Mucosa of stomach (tissue), 1 donor: ENCODE measurements around the gene VEZT.
"Not testable (repeated sequence)": the region's sequence is repeated elsewhere in the genome, so short reads cannot be mapped to it uniquely, and the experiment has no call there.

Experiments
- H3K27me3 ChIP-seq: one replicate; pipeline ENCODE4 v1.7.0; 2013; ENCODE audit warnings: mild to moderate bottlenecking, low read length; ENCODE audit not compliant: control insufficient read depth, insufficient read depth
- H3K36me3 ChIP-seq: one replicate; pipeline ENCODE4 v1.7.0; 2013; ENCODE audit warnings: low read length; ENCODE audit not compliant: control insufficient read depth, insufficient read depth
- H3K4me1 ChIP-seq: one replicate; pipeline ENCODE4 v1.7.0; 2013; ENCODE audit warnings: mild to moderate bottlenecking, low read length; ENCODE audit not compliant: control insufficient read depth, insufficient read depth
- H3K4me3 ChIP-seq: one replicate; pipeline ENCODE4 v1.7.0; 2013; ENCODE audit warnings: low read length
- H3K9ac ChIP-seq: one replicate; pipeline ENCODE4 v1.7.0; 2013; ENCODE audit warnings: mild to moderate bottlenecking, low read length, moderate library complexity
- H3K9me3 ChIP-seq: one replicate; pipeline ENCODE4 v1.7.0; 2013; ENCODE audit warnings: mild to moderate bottlenecking, low read length, moderate library complexity; ENCODE audit not compliant: control insufficient read depth
- donor health status: Pancreatic carcinoma.

The VEZT gene

DNA sequence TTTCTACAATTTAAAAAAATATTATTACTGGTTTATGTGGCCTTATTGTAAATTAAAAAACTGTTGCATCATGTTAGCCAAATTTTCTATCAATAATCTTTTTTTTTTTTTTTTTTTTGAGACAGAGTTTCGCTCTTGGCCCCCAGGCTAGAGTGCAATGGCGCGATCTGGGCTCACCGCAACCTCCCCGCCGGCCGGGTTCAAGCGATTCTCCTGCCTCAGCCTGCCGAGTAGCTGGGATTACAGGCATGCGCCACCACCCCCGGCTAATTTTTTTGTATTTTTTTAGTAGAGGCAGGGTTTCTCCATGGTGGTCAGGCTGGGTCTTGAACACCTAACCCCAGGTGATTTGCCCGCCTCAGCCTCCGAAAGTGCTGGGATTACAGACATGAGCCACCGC lies 16.6 kb downstream of the VEZT start:
- not testable (repeated sequence) for H3K27me3 ChIP-seq, H3K9ac ChIP-seq, H3K9me3 ChIP-seq, H3K36me3 ChIP-seq, H3K4me3 ChIP-seq, H3K4me1 ChIP-seq

DNA sequence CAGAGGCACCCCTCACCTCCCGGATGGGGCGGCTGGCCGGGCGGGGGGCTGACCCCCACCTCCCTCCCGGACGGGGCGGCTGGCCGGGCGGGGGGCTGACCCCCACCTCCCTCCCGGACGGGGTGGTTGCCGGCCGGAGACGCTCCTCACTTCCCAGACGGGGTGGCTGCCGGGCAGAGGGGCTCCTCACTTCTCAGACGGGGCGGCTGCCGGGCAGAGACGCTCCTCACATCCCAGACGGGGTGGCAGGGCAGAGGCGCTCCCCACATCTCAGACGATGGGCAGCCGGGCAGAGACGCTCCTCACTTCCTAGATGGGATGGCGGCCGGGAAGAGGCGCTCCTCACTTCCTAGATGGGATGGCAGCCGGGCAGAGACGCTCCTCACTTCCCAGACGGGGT lies 18.0 kb downstream of the VEZT start:
- H3K36me3 ChIP-seq, H3K9me3 ChIP-seq, H3K9ac ChIP-seq, H3K4me3 ChIP-seq, H3K4me1 ChIP-seq, H3K27me3 ChIP-seq: not testable (repeated sequence)

- H3K4me3 ChIP-seq = no peak overlapping the region
- H3K9ac ChIP-seq = no peak overlapping the region
- H3K27me3 ChIP-seq = no peaks in the 10 kb centered on the region
- H3K9me3 ChIP-seq = no peaks in the 10 kb centered on the region
- no peaks in the 10 kb centered on the region for H3K36me3 ChIP-seq
- no peaks in the 10 kb centered on the region for H3K4me1 ChIP-seq
Measured at GRCh38 chr12:95237315-95237714, 19.7 kb downstream of the VEZT start.

GRCh38 chr12:95238150-95238549 lies 20.5 kb downstream of the VEZT start:
- Histone ChIP-seq H3K4me3 (no peak overlapping the region), H3K9me3 (no peaks in the 10 kb centered on the region), H3K36me3 (no peaks in the 10 kb centered on the region), H3K9ac (no peak overlapping the region), H3K27me3 (no peaks in the 10 kb centered on the region), H3K4me1 (no peaks in the 10 kb centered on the region)

GRCh38 chr12:95239216-95239615 lies 21.6 kb downstream of the VEZT start:
- H3K27me3 ChIP-seq = no peaks in the 10 kb centered on the region
- no peaks in the 10 kb centered on the region for H3K4me1 ChIP-seq
- H3K4me3 ChIP-seq = no peak overlapping the region
- H3K9ac ChIP-seq = no peak overlapping the region
- no peaks in the 10 kb centered on the region for H3K9me3 ChIP-seq
- H3K36me3 ChIP-seq = no peaks in the 10 kb centered on the region

- H3K36me3 ChIP-seq, H3K4me1 ChIP-seq, H3K9me3 ChIP-seq, H3K4me3 ChIP-seq, H3K9ac ChIP-seq, H3K27me3 ChIP-seq: not testable (repeated sequence)
Measured at GRCh38 chr12:95239835-95240234, 22.2 kb downstream of the VEZT start.

- H3K36me3 ChIP-seq = no peaks in the 10 kb centered on the region
- no peak overlapping the region for H3K4me3 ChIP-seq
- H3K27me3 ChIP-seq = no peaks in the 10 kb centered on the region
- no peaks in the 10 kb centered on the region for H3K4me1 ChIP-seq
- no peak overlapping the region for H3K9ac ChIP-seq
- no peaks in the 10 kb centered on the region for H3K9me3 ChIP-seq
Measured at GRCh38 chr12:95240556-95240955, 22.9 kb downstream of the VEZT start.

GRCh38 chr12:95241138-95241537 lies 23.5 kb downstream of the VEZT start:
- H3K4me3 ChIP-seq, H3K9ac ChIP-seq, H3K36me3 ChIP-seq, H3K9me3 ChIP-seq, H3K4me1 ChIP-seq, H3K27me3 ChIP-seq: not testable (repeated sequence)

- Histone ChIP-seq H3K4me1 (no peaks in the 10 kb centered on the region), H3K9ac (no peak overlapping the region), H3K27me3 (no peaks in the 10 kb centered on the region), H3K36me3 (no peaks in the 10 kb centered on the region), H3K4me3 (no peak overlapping the region), H3K9me3 (no peaks in the 10 kb centered on the region)
Measured at GRCh38 chr12:95241761-95242506, 24.3 kb downstream of the VEZT start.

- Histone ChIP-seq H3K36me3 (no peaks in the 10 kb centered on the region), H3K9me3 (no peaks in the 10 kb centered on the region), H3K9ac (no peak overlapping the region), H3K4me1 (no peaks in the 10 kb centered on the region), H3K27me3 (no peaks in the 10 kb centered on the region), H3K4me3 (no peak overlapping the region)
Measured at GRCh38 chr12:95243497-95244183, 26.0 kb downstream of the VEZT start.

- Histone ChIP-seq H3K36me3 (no peaks in the 10 kb centered on the region), H3K4me1 (no peaks in the 10 kb centered on the region), H3K4me3 (no peak overlapping the region), H3K9ac (no peak overlapping the region), H3K9me3 (no peaks in the 10 kb centered on the region), H3K27me3 (no peaks in the 10 kb centered on the region)
Measured at GRCh38 chr12:95244350-95244749, 26.7 kb downstream of the VEZT start.

DNA sequence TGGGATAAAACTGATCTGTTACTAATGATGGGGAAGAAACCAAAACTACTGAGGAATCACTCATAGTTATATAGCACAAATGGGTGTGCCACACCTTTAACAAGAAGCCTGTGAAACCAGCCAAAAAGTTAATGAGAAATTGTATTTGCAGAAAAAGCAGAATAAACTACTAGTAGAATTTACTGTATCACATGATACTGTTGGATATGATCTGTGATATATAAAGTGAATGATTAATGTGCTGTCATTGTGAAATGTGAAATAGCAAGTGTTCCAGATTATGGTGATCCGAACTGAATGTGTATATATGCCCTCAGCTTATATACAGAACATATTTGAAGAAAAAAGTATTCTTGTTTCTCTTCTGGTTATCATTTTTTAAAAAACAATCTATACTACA lies 30.5 kb downstream of the VEZT start:
- no peaks in the 10 kb centered on the region for H3K27me3 ChIP-seq

More for the DNA sequence above, 30.5 kb downstream of the VEZT start:
- Histone ChIP-seq H3K9ac (no peak overlapping the region), H3K9me3 (no peaks in the 10 kb centered on the region), H3K36me3 (no peaks in the 10 kb centered on the region), H3K4me1 (peaks cover 5% of the 10 kb centered on the region), H3K4me3 (no peak overlapping the region)
